ENCODE results near the gene FGFBP3.

Gene FGFBP3

GRCh38 chr10:91909117-91909677, at the start of gene FGFBP3:
Gene FGFBP3 (minus strand): TSS chr10:91909486. CDS start chr10:91908969, 517 bp downstream.
- H3K27me3 ChIP-seq (ENCODE audit: low read depth, low read length) = no peaks in the 10 kb centered on the region
- peak within 1 kb of the TSS; percentile 1 for H3K27ac ChIP-seq (ENCODE audit: low read length)
- no peaks in the 10 kb centered on the region for H3K9me3 ChIP-seq (ENCODE audit: control insufficient read depth in 1 of 2, low read length in 2 of 2)
- no peaks in the 10 kb centered on the region for H3K36me3 ChIP-seq (ENCODE audit: control insufficient read depth in 1 of 2, insufficient read depth in 2 of 2, low read length in 2 of 2)
- H3K4me3 ChIP-seq (ENCODE audit: low read depth in 1 of 2, low read length in 2 of 2) = peak within 1 kb of the TSS; percentile 75 to 98
- H3K4me1 ChIP-seq (ENCODE audit: control insufficient read depth in 1 of 2, insufficient read depth in 2 of 2, low read length in 2 of 2) = peaks cover 0 to 16% of the 10 kb centered on the region in 2 donors

DNA sequence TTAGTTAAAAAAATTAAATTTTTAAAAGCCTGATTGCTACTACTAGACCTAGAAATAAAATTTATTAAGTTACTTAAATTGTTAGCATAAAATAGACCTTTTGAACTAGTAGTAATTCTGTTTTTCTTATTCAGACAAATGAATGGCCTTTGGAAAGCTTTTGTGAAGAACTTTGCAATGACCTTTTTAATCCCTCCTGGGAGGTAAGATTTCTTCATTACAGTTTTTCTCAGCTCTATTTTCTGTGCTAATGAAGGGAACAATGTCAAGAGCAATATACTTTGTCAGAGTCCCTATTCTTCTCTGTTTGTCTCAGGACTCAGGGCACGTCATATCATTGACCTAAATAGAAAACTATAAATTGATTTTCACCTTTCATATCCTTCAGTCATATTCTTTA, 47.8 kb upstream of the FGFBP3 start:
- H3K36me3 ChIP-seq (ENCODE audit: control insufficient read depth in 1 of 2, insufficient read depth in 2 of 2, low read length in 2 of 2) = peaks cover 59 to 74% of the 10 kb centered on the region in 2 donors
- no peaks in the 10 kb centered on the region for H3K27me3 ChIP-seq (ENCODE audit: low read depth, low read length)
- H3K4me3 ChIP-seq (ENCODE audit: low read depth in 1 of 2, low read length in 2 of 2) = no peak overlapping the region
- no peaks in the 10 kb centered on the region for H3K9me3 ChIP-seq (ENCODE audit: control insufficient read depth in 1 of 2, low read length in 2 of 2)
- no peak overlapping the region for H3K27ac ChIP-seq (ENCODE audit: low read length)
- no peaks in the 10 kb centered on the region for H3K4me1 ChIP-seq (ENCODE audit: control insufficient read depth in 1 of 2, insufficient read depth in 2 of 2, low read length in 2 of 2)

- Histone ChIP-seq H3K4me3 (ENCODE audit: low read depth in 1 of 2, low read length in 2 of 2) (no peak overlapping the region), H3K9me3 (ENCODE audit: control insufficient read depth in 1 of 2, low read length in 2 of 2) (no peaks in the 10 kb centered on the region), H3K27me3 (ENCODE audit: low read depth, low read length) (no peaks in the 10 kb centered on the region), H3K36me3 (ENCODE audit: control insufficient read depth in 1 of 2, insufficient read depth in 2 of 2, low read length in 2 of 2) (peaks cover 55 to 68% of the 10 kb centered on the region in 2 donors), H3K4me1 (ENCODE audit: control insufficient read depth in 1 of 2, insufficient read depth in 2 of 2, low read length in 2 of 2) (no peaks in the 10 kb centered on the region), H3K27ac (ENCODE audit: low read length) (no peak overlapping the region)
Observed at GRCh38 chr10:91955114-91955513, 45.8 kb upstream of the FGFBP3 start.

- Histone ChIP-seq H3K27ac (ENCODE audit: low read length) (no peak overlapping the region), H3K36me3 (ENCODE audit: control insufficient read depth in 1 of 2, insufficient read depth in 2 of 2, low read length in 2 of 2) (peaks cover 44 to 65% of the 10 kb centered on the region in 2 donors), H3K4me3 (ENCODE audit: low read depth in 1 of 2, low read length in 2 of 2) (no peak overlapping the region)
Observed at GRCh38 chr10:91953600-91954160, 44.4 kb upstream of the FGFBP3 start.

DNA sequence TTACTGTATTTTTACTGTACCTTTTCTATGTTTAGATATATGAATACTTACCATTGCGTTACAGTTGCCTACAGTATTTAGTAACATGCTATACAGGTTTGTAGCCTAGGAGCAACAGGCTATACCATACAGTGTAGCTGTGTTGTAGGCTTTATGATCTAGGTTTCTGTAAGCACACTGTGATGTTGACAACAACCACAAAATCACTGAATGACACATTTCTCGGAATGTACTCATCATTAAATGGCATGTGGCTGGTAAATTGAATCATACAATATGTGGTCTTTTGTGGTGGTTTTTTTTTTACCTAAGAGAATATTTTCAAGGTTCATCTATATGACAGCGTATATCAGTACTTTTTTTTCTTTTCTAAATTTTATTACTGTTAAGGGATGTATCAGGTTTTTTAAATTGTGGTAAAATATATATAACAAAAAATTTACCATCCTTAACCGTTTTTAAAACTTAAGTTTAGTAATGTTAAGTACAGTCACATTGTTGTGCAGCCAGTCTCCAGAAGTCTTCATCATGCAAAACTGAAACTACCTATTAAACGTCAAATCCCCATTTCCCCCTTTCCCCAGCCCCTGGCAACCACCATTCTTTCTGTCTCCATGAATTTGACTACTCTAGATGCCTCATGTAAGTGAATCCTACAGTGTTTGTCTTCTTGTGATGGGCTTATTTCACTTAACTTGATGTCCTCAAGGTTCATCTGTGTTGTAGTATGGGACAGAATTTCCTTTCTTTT, 35.8 kb upstream of the FGFBP3 start:
- no peaks in the 10 kb centered on the region for H3K4me1 ChIP-seq (ENCODE audit: control insufficient read depth in 1 of 2, insufficient read depth in 2 of 2, low read length in 2 of 2)
- no peak overlapping the region for H3K4me3 ChIP-seq (ENCODE audit: low read depth in 1 of 2, low read length in 2 of 2)
- no peaks in the 10 kb centered on the region for H3K9me3 ChIP-seq (ENCODE audit: control insufficient read depth in 1 of 2, low read length in 2 of 2)
- H3K27ac ChIP-seq (ENCODE audit: low read length) = no peak overlapping the region
- H3K36me3 ChIP-seq (ENCODE audit: control insufficient read depth in 1 of 2, insufficient read depth in 2 of 2, low read length in 2 of 2) = peaks cover 19 to 40% of the 10 kb centered on the region in 2 donors
- H3K27me3 ChIP-seq (ENCODE audit: low read depth, low read length) = no peaks in the 10 kb centered on the region

More at GRCh38 chr10:91953600-91954160, 44.4 kb upstream of the FGFBP3 start:
- H3K9me3 ChIP-seq (ENCODE audit: control insufficient read depth in 1 of 2, low read length in 2 of 2) = no peaks in the 10 kb centered on the region
- no peaks in the 10 kb centered on the region for H3K4me1 ChIP-seq (ENCODE audit: control insufficient read depth in 1 of 2, insufficient read depth in 2 of 2, low read length in 2 of 2)
- H3K27me3 ChIP-seq (ENCODE audit: low read depth, low read length) = no peaks in the 10 kb centered on the region

DNA sequence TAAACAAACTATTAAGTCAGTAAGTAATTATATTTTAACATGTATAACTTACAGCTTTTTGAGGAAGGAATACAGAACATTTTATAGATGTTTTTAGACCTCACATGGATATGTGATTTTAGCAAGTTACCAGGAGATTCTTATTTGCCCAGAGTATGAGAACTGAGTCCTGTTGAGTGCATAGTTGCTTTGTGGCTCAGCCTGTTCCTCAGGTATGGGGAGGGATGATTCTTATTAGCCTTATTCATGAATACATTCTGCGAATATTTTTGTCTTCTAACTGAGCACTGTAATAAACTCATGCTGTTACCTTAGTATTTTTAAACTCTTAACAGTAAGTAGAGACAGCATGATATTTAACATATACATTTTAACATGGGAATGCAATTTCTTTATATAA, 32.1 kb upstream of the FGFBP3 start:
- no peaks in the 10 kb centered on the region for H3K9me3 ChIP-seq (ENCODE audit: control insufficient read depth in 1 of 2, low read length in 2 of 2)
- no peak overlapping the region for H3K27ac ChIP-seq (ENCODE audit: low read length)
- H3K27me3 ChIP-seq (ENCODE audit: low read depth, low read length) = no peaks in the 10 kb centered on the region
- H3K4me3 ChIP-seq (ENCODE audit: low read depth in 1 of 2, low read length in 2 of 2) = no peak overlapping the region
- no peaks in the 10 kb centered on the region for H3K4me1 ChIP-seq (ENCODE audit: control insufficient read depth in 1 of 2, insufficient read depth in 2 of 2, low read length in 2 of 2)
- peaks cover 23 to 38% of the 10 kb centered on the region in 2 donors for H3K36me3 ChIP-seq (ENCODE audit: control insufficient read depth in 1 of 2, insufficient read depth in 2 of 2, low read length in 2 of 2)

DNA sequence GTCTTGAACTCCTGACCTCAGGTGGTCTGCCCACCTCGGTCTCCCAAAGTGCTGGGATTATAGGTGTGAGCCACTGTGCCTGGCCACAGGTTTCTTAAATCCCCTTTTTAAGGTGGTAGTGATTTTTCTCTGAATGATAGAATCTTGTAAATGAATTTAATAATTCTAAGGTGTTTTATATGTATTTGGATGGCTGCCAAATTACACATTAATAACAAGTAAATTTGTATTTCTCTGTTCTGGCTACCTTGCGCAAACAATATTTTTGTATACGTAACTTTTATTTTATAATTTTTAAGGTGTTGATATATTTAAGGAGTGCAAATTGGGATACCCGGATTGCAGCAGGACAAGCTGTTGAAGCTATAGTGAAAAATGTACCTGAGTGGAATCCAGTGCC, 30.4 kb upstream of the FGFBP3 start:
- Histone ChIP-seq H3K27me3 (ENCODE audit: low read depth, low read length) (no peaks in the 10 kb centered on the region), H3K4me3 (ENCODE audit: low read depth in 1 of 2, low read length in 2 of 2) (no peak overlapping the region), H3K36me3 (ENCODE audit: control insufficient read depth in 1 of 2, insufficient read depth in 2 of 2, low read length in 2 of 2) (peaks cover 26 to 28% of the 10 kb centered on the region in 2 donors), H3K4me1 (ENCODE audit: control insufficient read depth in 1 of 2, insufficient read depth in 2 of 2, low read length in 2 of 2) (no peaks in the 10 kb centered on the region), H3K9me3 (ENCODE audit: control insufficient read depth in 1 of 2, low read length in 2 of 2) (no peaks in the 10 kb centered on the region), H3K27ac (ENCODE audit: low read length) (no peak overlapping the region)

DNA sequence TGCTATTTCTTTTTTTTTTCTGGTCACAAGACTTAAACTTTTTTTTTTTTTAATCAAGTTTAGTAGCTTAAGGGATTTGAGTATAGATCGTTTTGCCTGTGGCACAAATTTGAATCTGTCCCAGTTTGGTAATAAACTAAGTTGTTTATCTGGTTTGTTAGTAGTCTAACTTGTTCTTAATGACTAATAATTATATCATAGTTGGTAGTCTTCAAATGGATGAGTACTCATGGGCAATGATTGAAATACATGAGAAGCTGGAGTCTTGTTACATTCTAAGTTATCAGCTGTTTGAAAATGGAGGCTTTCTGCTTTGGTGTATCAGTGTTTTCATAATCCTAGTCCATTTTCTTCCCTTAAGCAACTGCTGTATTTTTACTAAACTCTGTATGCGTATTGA, 26.6 kb upstream of the FGFBP3 start:
- no peak overlapping the region for H3K4me3 ChIP-seq (ENCODE audit: low read depth in 1 of 2, low read length in 2 of 2)
- peaks cover 9 to 19% of the 10 kb centered on the region in 2 donors for H3K36me3 ChIP-seq (ENCODE audit: control insufficient read depth in 1 of 2, insufficient read depth in 2 of 2, low read length in 2 of 2)
- no peak overlapping the region for H3K27ac ChIP-seq (ENCODE audit: low read length)
- no peaks in the 10 kb centered on the region for H3K27me3 ChIP-seq (ENCODE audit: low read depth, low read length)
- peaks cover 7 to 8% of the 10 kb centered on the region in 2 donors for H3K4me1 ChIP-seq (ENCODE audit: control insufficient read depth in 1 of 2, insufficient read depth in 2 of 2, low read length in 2 of 2)
- H3K9me3 ChIP-seq (ENCODE audit: control insufficient read depth in 1 of 2, low read length in 2 of 2) = no peaks in the 10 kb centered on the region

DNA sequence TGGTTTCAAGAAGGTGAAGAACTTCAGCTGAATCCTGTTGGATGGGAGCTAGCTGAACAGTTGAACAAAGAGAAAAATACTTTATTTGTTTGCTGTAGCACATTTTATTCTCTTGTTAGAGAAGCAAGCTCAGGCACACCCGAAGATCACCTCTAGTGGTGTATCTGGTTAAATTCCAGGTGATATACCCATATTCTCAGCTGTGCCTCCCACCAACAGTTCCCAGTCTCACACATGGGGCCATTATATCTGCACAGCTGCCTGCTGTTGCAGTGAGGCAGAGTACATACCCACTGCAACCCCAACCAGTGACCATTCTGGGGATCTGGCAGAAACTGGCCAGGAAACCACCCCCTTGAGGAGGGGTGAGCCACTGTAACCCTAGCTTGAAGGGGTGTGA, 23.5 kb upstream of the FGFBP3 start:
- Histone ChIP-seq H3K9me3 (ENCODE audit: control insufficient read depth in 1 of 2, low read length in 2 of 2) (no peaks in the 10 kb centered on the region), H3K27me3 (ENCODE audit: low read depth, low read length) (no peaks in the 10 kb centered on the region), H3K4me1 (ENCODE audit: control insufficient read depth in 1 of 2, insufficient read depth in 2 of 2, low read length in 2 of 2) (peaks cover 7 to 15% of the 10 kb centered on the region in 2 donors), H3K27ac (ENCODE audit: low read length) (no peak overlapping the region), H3K36me3 (ENCODE audit: control insufficient read depth in 1 of 2, insufficient read depth in 2 of 2, low read length in 2 of 2) (peaks cover 9 to 19% of the 10 kb centered on the region in 2 donors), H3K4me3 (ENCODE audit: low read depth in 1 of 2, low read length in 2 of 2) (no peak overlapping the region)

DNA sequence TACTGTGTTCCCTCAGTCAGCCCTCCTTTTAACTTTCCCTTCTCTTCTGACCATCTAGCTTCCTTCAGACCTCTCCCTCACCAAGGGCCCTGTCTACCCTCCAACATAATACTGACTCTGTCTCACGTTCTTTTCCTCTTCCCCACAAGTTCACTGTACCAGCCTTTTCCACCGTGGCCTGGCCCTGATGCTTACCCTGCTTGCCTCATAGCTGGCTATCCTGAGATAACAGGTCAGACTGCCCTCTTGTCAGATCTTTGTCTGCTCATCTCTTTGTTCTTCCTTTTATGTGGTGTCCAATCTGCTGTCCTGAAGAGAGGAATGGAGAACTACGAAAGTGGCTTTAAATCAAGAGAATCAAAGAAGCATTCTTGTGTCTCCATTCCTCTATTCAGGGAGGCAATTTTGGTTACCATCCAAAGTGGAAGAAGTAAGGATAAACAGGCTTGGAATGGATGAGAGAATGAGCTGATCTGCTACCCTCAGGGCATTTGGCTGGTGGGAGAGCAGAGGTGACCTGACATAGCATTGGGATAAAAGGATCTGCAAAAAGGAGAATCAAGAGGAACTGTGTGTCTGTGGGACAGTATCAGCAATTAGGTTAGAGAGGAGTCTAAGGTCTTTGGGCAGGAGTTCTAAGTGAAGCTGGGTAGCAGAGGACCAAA, 22.4 kb upstream of the FGFBP3 start:
- Histone ChIP-seq H3K9me3 (ENCODE audit: control insufficient read depth in 1 of 2, low read length in 2 of 2) (no peaks in the 10 kb centered on the region), H3K4me3 (ENCODE audit: low read depth in 1 of 2, low read length in 2 of 2) (no peak overlapping the region), H3K36me3 (ENCODE audit: control insufficient read depth in 1 of 2, insufficient read depth in 2 of 2, low read length in 2 of 2) (peaks cover 6 to 17% of the 10 kb centered on the region in 2 donors), H3K4me1 (ENCODE audit: control insufficient read depth in 1 of 2, insufficient read depth in 2 of 2, low read length in 2 of 2) (peaks cover 7 to 15% of the 10 kb centered on the region in 2 donors), H3K27me3 (ENCODE audit: low read depth, low read length) (no peaks in the 10 kb centered on the region), H3K27ac (ENCODE audit: low read length) (no peak overlapping the region)

- no peaks in the 10 kb centered on the region for H3K9me3 ChIP-seq (ENCODE audit: control insufficient read depth in 1 of 2, low read length in 2 of 2)
- H3K27ac ChIP-seq (ENCODE audit: low read length) = no peak overlapping the region
- no peaks in the 10 kb centered on the region for H3K27me3 ChIP-seq (ENCODE audit: low read depth, low read length)
- peaks cover 0 to 10% of the 10 kb centered on the region in 2 donors for H3K36me3 ChIP-seq (ENCODE audit: control insufficient read depth in 1 of 2, insufficient read depth in 2 of 2, low read length in 2 of 2)
- peaks cover 7 to 18% of the 10 kb centered on the region in 2 donors for H3K4me1 ChIP-seq (ENCODE audit: control insufficient read depth in 1 of 2, insufficient read depth in 2 of 2, low read length in 2 of 2)
- H3K4me3 ChIP-seq (ENCODE audit: low read depth in 1 of 2, low read length in 2 of 2) = no peak overlapping the region
Observed at GRCh38 chr10:91930939-91931338, 21.7 kb upstream of the FGFBP3 start.

Data from muscle layer of duodenum (tissue), 2 donors.